Fibroblast of pulmonary artery (primary cell): ENCODE measurements around the gene MFAP3L.

Experiments
- DNase-seq: peaks from one replicate; pipeline ENCODE4 v3.0.0-alpha.2; 2010; ENCODE audit warnings: low read depth
- H3K4me3 ChIP-seq: replicated peaks from 2 replicates; pipeline ENCODE4 v1.5.1; 2011; ENCODE audit warnings: low read depth, mild to moderate bottlenecking, control low read depth, low read length, moderate library complexity
- TF ChIP-seq, protein P1 (sequence below): IDR thresholded peaks from 2 replicates; pipeline ENCODE4 v1.5.1; 2011; ENCODE audit warnings: mild to moderate bottlenecking, control low read depth, low read length, inconsistent platforms; ENCODE audit errors: missing control alignments

Gene MFAP3L

DNA sequence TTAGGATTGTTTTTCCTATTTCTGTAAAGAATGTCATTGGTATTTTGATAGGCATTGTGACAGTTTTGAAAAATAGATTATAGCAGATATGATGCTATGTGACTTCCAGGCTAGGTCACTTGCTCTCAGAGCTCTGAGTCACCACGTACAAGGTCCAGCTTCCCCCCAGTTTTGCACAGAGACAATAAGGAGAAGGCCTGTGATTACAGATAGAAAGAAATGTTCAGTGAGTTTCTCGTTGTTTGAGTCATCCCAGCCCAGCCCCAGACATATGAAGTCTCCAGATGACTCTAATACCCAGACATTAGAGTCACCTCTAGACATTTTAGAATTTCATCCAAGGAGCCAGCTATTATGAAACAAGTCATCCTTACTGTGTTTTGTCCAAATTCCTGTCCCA, 57.2 kb downstream of the MFAP3L start:
- DNase-seq = peak; percentile 11
- H3K4me3 ChIP-seq = no peak overlapping the region
- TF ChIP-seq, protein P1, sequence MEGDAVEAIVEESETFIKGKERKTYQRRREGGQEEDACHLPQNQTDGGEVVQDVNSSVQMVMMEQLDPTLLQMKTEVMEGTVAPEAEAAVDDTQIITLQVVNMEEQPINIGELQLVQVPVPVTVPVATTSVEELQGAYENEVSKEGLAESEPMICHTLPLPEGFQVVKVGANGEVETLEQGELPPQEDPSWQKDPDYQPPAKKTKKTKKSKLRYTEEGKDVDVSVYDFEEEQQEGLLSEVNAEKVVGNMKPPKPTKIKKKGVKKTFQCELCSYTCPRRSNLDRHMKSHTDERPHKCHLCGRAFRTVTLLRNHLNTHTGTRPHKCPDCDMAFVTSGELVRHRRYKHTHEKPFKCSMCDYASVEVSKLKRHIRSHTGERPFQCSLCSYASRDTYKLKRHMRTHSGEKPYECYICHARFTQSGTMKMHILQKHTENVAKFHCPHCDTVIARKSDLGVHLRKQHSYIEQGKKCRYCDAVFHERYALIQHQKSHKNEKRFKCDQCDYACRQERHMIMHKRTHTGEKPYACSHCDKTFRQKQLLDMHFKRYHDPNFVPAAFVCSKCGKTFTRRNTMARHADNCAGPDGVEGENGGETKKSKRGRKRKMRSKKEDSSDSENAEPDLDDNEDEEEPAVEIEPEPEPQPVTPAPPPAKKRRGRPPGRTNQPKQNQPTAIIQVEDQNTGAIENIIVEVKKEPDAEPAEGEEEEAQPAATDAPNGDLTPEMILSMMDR = no peak

DNA sequence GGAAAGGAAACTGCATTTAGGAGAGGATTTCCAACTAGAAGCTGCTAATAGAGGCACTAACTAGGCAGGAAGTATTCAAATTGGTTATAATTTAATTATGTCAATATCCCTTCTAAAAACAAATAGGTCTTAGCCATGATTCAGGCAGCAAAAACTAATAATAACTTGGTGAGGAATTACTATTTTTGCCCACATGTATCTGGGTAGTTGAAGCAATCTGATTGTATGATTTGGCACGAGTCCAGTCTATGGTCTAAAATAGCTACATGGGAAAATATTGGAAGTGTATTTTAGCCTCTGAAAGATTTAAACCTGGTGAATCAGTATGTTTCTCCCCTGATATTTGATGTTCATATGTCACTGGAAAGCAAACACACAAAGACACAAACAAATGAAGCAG, 62.2 kb downstream of the MFAP3L start:
- peak; percentile 5 for DNase-seq
- TF ChIP-seq, protein P1 = no peak
- H3K4me3 ChIP-seq = no peak overlapping the region

DNA sequence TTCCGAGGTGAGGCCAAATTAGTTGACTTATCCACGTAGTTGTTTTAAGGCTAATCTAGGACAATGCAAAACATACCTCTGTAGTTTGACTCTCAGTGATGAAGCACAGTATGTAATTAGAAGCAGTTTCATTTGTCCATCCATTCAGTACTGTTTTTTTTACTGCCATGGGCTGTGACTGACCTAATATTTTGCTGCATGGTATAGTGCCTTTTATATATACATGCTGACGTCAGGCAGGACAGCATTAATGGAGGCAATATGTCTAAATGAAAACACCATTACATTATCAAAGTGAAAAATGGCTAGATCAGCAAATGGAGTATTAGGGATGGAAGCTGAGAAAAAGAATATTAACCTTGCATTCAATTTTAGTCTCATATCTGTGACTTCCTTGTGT, 66.9 kb downstream of the MFAP3L start:
- TF ChIP-seq, protein P1 = no peak
- H3K4me3 ChIP-seq = no peak overlapping the region
- no peak for DNase-seq

DNA sequence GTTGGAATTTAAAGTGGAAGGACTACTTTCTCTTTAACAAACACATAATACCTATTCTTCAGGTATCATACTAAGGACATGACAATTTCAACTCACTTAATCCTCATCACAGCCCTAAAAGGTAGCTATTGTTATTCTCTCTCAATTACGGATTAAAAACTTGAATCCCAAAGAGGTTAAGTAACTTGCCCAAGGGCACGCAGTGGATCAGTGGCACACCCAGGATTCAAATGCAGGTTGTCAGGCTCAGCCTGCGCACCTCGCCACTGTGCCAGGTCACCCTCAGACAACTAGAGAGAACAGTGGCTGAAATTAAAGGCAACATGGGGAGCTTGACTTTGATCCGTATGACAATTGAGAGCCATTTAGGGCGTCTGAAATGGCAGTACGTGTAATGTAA, 67.6 kb downstream of the MFAP3L start:
- no peak overlapping the region for H3K4me3 ChIP-seq
- TF ChIP-seq, protein P1 = no peak
- DNase-seq = no peak

DNA sequence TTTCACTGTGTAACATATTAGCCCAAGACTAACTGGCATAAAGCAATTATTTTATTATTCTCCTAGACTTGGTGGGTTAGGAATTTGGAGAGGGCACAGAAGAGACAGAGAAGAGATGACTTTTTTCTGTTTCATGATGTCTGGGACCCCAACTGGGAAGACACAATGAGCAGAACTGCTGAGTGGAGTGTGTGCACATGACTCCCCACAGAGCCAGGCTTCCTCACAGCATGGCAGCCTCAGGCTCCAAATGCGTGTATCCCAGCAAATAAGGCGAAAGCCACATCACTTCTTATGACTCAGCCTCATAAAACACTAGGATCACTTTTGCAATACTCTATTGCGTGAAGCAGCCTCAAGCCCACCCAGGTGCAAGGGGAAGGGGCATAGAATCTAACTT, 68.4 kb downstream of the MFAP3L start:
- TF ChIP-seq, protein P1 = no peak
- no peak for DNase-seq
- no peak overlapping the region for H3K4me3 ChIP-seq

DNA sequence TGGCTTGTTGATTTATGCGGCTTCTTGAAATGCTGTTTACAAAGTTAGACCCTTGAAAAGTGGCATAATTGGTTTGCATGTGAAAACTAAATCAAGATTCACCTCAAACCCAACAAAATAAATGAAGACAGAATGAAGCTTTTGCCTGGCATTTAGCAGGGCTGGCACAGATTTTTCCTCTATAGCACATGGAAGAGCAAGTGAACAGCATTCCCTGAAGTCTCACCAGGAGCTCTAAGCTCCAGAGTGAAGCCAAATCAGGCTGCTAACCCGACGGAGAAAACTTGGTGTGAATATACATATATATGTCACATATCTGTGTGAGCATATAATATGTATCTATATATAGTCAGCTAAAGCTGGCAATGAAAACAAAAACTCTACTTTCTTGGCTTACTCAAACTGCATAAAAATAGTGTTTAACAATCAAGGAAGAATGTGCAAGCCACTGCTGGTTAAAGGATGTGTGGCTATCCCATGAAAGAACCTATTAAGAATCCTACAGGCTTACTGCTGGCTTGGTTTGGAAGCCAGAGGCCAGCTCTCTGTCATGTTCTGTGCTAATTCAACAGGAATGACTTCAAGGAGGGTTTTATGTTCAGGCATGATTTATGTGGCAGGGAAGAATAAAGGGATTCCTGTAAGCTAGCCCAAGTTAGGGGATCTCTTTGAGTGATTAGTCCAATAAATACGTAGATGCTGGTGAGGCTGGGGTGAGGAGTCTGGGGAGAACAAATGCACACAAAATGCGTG, 69.9 kb downstream of the MFAP3L start:
- TF ChIP-seq, protein P1 = no peak
- H3K4me3 ChIP-seq = no peak overlapping the region
- no peak for DNase-seq

DNA sequence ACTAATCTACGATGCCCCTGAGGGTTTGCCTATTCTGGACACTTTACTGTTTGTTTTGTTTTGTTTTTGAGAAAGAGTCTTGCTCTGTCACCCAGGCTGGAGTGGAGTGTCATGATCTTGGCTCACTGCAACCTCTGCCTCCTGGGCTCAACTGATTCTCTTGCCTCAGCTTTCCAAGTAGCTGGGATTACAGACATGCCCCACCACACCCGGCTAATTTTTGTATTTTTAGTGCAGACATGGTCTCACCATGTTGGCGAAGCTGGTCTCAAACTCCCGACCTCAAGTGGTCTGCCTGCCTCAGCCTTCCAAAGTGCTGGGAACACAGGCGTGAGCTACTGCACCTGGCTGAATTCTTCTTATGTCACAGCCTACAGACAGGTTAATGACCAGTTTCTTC, 70.7 kb downstream of the MFAP3L start:
- DNase-seq = no peak
- no peak overlapping the region for H3K4me3 ChIP-seq
- TF ChIP-seq, protein P1 = no peak
